Stimulated activated CD4-positive, alpha-beta T cell treated with anti-CD3 and anti-CD28 coated beads, Interleukin-15, amount 100 ng/mL, for 1 hour (primary cell): ENCODE data around the gene PPP1CA.
A peak's percentile ranks its signal among the peaks of the same experiment; 100 is the strongest.

Source experiments
- DNase-seq, 2 donors: peaks; one replicate each; pipeline ENCODE4 v3.0.0-alpha.2; 2020; ENCODE audit warnings: low read depth in 1 of 2, low spot score in 1 of 2

The PPP1CA gene

GRCh38 chr11:67401495-67402191 is at the start of gene PPP1CA:
Gene PPP1CA, minus strand, starts transcription at chr11:67401858. Its CDS starts 76 bp downstream, at chr11:67401782.
- DNase-seq: peak; percentile 90 to 91

DNA sequence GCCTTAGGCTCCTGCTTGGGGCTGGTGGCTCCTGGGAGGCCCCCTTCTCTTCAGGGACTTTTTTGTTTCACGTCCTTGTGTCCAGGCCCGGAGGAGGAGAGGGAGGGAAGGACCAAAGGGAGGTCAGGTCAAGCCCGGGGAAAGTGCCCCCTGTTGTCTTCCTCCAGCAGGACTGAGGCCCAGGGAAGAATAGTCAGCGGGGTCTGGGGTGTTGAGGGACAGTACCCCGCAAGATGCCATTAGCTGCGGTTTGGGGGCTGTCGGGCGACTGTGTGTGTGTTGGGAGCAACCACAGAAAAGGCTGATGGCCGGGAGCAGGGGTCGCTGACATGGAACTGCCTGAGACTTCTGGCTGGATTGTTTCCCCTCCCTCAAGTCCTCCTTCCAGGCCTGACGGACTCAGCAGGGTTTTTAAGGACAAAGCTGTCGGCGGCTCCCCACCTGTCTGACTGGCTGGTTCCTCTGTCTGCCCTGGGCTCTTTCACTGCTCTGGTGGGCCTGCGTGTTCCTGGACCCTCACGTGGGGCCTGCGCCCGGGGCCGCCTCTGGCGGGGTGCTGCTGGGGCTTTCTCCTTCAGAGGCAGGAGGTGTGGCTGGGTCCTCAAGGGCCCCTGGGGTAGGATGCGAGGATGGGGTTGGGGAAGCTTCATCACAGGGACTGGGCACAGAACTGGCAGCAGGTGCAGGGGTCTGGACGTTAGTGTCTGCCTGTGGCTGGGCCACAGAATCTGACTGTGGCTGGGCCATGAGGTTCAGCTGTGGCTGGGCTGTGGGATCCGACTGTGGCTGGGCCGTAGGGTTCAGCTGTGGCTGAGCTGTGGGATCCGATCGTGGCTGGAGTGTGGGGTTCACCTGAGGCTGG is 49.4 kb upstream of the PPP1CA start:
- DNase-seq: no peak

DNA sequence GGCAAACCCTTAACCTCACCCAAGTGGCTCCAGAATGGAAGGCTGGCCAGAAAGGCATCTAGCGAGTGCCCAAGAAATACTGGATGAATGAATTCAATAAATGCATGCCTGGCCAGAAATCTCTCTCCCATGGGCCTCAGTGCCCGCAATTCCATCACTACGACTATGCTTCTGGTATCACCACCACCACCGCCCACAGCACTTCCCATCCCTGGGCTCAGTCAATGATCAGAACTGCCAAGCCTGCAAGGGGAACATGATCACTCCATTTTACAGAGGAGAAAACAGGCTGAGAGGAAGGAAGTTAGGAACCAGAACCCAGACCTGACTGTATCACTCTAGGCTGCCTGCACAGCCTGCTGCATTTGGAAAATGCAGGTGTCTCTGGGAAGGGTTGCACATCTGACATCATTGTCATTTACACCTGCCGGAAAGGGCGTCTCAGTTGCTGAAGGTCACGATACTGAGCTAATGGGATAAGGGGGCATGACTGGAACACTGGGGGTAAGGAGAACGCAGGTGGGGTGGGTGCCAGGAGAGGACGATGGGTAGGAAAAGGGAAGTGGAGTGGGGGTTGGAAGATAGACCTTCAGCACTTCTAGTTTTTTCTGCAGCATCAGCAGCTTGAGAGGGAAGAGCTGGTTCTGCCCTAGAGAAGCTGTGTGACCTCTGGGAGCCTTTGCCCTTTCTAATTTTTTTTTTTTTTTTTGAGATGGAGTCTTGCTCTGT is 47.6 kb upstream of the PPP1CA start:
- DNase-seq: no peak

DNA sequence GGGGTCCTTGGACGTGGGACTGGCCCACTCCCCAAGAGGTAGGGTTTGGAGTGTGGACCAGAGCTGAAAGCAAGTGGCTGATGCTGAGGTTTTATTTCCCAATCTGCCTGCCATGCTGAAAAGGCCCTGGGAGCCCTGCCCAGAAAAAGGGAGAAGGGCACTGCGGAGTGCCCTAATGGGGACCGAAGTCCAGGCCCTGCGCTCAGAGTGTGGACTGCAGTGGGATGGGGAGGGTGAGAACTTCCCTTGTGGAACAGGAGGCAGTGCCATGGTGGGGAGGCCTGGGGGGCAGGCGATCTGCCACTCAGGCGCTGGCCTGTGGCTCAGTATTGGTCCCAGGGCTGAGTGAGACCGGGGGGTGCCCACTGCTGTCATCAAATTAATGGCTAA is 46.6 kb upstream of the PPP1CA start:
- no peak for DNase-seq

DNA sequence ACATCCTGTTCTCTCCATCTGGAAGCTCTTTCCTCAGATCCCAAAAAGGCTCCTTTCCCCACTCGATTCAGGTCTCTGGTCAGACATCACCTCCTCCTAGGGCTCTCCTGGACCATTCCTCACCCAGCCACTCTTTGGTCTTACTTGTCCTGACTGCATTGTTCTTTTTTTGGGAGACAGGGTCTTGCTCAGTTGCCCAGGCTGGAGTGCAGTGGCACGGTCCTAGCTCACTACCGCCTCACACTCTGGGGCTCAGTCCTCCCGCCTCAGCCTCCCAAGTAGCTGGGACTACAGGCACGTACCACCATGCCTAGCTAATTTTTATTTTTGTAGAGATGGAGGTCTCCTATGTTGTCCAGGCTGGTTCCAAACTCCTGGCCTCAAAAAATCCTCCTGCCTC is 43.9 kb upstream of the PPP1CA start:
- DNase-seq: no peak

- no peak for DNase-seq
Measured at GRCh38 chr11:67442504-67443404, 41.1 kb upstream of the PPP1CA start.

DNA sequence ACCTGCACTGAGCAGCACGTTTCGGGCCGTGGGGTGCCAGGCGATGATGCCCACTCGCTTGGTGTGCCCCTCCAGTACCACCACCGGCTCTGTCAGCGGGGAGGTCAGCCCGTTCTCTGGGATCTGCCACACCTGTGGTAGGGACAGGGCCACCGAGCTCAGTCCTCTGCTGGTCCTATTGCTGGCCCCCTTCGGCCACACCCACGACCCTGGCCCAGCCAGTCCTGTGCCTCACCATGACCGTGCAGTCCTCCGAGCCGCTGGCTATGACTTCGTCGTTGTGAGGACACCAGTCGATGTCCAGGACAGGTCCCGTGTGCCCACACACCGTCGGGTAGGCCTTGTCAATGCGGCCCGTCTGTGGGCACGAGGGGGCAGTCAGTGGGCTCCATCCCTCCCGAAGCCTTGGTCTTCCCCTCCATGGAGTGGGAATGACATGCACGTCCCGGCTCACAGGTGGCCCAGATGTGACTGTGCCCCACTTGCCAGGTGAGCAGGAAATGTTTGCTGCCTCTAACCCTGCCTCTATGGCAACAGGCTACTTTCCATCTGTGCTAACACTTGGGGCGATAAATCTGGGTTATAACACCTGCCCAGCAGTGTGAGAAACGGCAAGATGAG is 40.2 kb upstream of the PPP1CA start:
- no peak for DNase-seq

DNA sequence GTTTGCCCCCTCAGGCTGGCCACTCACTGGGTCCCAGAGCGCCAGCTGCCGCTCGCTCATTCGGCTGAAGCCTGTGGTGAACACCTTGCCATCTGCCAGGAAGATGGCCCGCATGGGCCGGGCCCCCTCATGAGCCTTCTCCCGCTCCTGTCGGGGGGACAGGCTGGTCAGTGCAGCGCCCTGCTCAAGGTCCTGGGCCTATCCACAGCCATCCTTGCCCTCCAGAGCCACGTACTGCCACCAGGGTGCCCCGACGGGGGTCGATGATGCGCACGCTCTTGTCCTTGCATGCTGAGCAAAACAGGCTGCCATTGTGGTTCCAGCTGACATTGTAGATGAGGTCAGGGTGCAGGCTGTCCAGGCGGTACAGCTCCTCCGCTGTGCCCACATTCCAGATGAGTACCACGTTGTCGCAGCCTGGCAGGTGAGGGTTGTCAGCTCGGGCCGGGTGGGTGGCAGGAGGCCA is 39.5 kb upstream of the PPP1CA start:
- no peak for DNase-seq

- DNase-seq: no peak
Measured at GRCh38 chr11:67440229-67441097, 38.8 kb upstream of the PPP1CA start.

DNA sequence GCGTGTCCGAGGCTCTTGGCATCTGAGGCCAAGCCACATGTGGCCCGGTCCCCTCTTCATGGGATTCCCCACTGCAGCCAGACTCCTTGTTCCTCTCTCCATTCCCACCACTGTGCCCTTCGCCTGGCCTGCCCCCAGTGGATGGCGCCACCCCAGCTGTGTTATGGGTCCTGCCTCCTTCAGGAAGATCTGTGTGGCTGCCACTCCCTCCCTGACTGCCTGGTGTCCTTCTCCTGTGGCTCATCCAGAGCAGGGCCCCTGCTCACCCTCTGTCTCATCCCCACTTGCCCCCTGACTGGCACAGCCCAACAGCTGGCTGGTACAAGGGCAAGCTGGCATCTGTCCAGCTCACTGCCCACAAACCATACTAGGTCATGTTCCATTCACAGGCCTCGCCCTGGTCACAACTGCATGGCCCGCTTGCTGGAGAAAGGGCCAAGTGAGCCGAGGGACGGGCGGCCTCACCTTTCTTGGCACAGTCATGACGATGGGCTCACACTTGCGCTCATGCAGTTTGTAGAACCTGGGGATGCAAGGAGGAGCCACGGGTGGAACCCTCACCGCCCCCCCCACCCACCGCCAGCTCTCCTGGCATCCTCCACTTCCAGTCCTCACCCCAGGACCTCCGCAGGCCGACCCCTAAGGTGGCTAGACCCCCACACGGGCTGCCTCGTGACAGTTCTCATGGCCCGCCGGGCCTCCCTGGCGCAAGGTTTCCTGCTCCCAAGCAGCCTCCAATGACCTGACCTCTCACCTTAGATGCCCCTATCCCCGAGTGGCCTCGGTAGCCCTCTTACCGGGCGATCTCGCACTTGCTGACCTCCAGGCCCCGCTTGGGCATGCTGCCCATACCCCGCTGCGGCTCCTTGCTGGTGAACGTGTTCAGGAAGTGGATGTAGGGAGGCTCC is 37.9 kb upstream of the PPP1CA start:
- no peak for DNase-seq

- DNase-seq: peak; percentile 57 to 66
Measured at GRCh38 chr11:67438158-67438902, 36.7 kb upstream of the PPP1CA start.

DNA sequence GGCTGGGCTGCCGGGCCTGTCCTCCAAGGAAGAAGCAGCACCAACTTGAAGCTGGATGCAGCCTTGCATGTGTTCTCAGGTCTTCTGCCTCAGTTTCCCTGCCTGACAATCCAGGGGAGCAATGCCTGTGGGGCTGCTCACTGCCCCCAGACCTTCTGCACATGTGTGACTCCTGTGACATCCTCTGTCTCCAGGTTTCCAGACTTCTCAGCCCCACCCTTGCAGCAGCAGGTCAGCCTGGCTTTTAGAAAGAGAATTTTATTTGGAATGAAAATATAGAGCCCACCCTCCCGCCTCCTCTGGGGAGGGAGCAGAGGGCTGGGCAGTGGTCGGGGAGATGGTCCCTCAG is 36.1 kb upstream of the PPP1CA start:
- DNase-seq: no peak

GRCh38 chr11:67437082-67437808 is 35.6 kb upstream of the PPP1CA start, which contains the start of gene PTPRCAP:
Gene PTPRCAP, minus strand, starts transcription at chr11:67437682. Its CDS starts 63 bp downstream, at chr11:67437619.
- DNase-seq: peak; percentile 61 to 70

- peak; percentile 47 to 59 for DNase-seq
Measured at GRCh38 chr11:67436459-67437081, 34.9 kb upstream of the PPP1CA start.

DNA sequence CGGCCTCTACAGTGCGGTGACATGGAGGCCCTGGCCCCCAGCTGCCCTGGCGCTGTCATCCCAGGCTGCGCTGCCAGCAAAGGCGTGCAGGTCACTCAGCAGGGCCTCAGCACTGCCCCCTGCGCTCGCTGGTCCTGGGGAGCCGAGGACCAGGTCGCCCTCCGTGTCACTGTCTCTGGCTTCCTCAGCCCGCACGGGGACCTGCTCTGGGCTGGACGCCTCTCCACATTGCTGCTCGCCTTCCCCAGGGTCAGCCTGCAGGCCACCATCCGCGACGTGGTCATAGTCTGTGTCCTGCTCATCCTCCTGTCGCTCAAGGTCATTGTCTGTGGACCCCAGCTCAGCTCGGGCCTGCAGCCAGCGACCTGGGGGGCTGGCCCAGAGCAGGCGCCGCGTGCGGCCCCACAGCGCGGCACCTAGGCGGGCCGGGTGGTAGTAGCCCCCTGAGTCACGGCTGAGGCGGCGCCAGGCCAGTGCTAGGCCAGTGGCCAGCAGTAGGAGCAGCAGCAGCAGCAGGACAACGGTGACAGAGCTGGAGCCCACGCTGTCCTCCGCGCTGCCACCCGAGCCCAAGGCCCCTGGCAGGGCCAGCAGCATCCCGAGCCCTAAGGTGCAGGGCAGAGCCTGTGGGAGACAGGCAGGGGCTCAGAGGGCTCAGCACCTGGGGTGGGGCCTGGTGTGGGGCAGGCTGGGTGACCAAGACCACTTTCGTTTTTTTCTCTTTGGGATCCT is 34.2 kb upstream of the PPP1CA start:
- DNase-seq: no peak
